Fibroblast of lung (primary cell): ENCODE results near the gene IGFL4. TPM values are rescaled to one million over a fixed set of nuclear protein-coding genes. Genes with fewer than 3 reads are reported as not detected.
A peak's percentile ranks its signal among the peaks of the same experiment; 100 is the strongest.

Experiments used
- DNase-seq, 2 donors: peaks; one replicate each; pipeline versions ENCODE4 v3.0.0 to v3.0.0-alpha.2; 2010; ENCODE audit warnings: low read depth in 2 of 2
- H2AFZ ChIP-seq: 2 replicates; pipeline ENCODE4 v1.5.1; 2012; ENCODE audit warnings: low read length, control low read depth, inconsistent platforms
- H3K27ac ChIP-seq: 2 replicates; pipeline ENCODE4 v1.5.1; 2011; ENCODE audit warnings: low read length, control low read depth; ENCODE audit not compliant: insufficient read depth
- H3K27me3 ChIP-seq: 2 replicates; pipeline ENCODE4 v1.5.1; 2011; ENCODE audit warnings: mild to moderate bottlenecking, low read length; ENCODE audit not compliant: control insufficient read depth, insufficient read depth
- H3K36me3 ChIP-seq: 2 replicates; pipeline ENCODE4 v1.5.1; 2011; ENCODE audit warnings: low read length; ENCODE audit not compliant: control insufficient read depth, insufficient read depth
- H3K4me1 ChIP-seq: 2 replicates; pipeline ENCODE4 v1.5.1; 2011; ENCODE audit warnings: low read length; ENCODE audit not compliant: control insufficient read depth, insufficient read depth; ENCODE audit errors: extremely low read depth
- H3K4me2 ChIP-seq: 2 replicates; pipeline ENCODE4 v1.5.1; 2011; ENCODE audit warnings: low read length, control low read depth; ENCODE audit not compliant: insufficient read depth; ENCODE audit errors: extremely low read depth
- H3K4me3 ChIP-seq, 4 experiments: fragments of 200-600 bp in 1 of 4; sonication (generic) in 1 of 4; replicated peaks in 1 of 4; 2 replicates each; pipeline ENCODE4 v1.5.1; 2011 to 2016; ENCODE audit warnings: low read length in 4 of 4, low read depth in 3 of 4, mild to moderate bottlenecking in 3 of 4, control low read depth in 2 of 4, inconsistent platforms in 1 of 4, mixed read lengths in 1 of 4; ENCODE audit not compliant: insufficient read depth in 1 of 4; ENCODE audit errors: control extremely low read depth in 1 of 4
- H3K79me2 ChIP-seq: 2 replicates; pipeline ENCODE4 v1.5.1; 2012; ENCODE audit warnings: mild to moderate bottlenecking, low read length, inconsistent platforms; ENCODE audit not compliant: control insufficient read depth, insufficient read depth
- H3K9ac ChIP-seq: 2 replicates; pipeline ENCODE4 v1.5.1; 2011; ENCODE audit warnings: mild to moderate bottlenecking, low read length, control low read depth; ENCODE audit not compliant: insufficient read depth
- H3K9me3 ChIP-seq: 2 replicates; pipeline ENCODE4 v1.5.1; 2012; ENCODE audit warnings: low read depth, low read length; ENCODE audit not compliant: control insufficient read depth, insufficient read depth
- H4K20me1 ChIP-seq: 2 replicates; pipeline ENCODE4 v1.5.1; 2011; ENCODE audit warnings: low read length; ENCODE audit not compliant: control insufficient read depth, insufficient read depth; ENCODE audit errors: extremely low read depth
- CTCF ChIP-seq, 2 donors: IDR thresholded peaks in 1 of 2; conservative IDR thresholded peaks in 1 of 2; 1 replicate in 1 of 2; 2 replicates in 1 of 2; pipeline ENCODE4 v1.5.1; 2011 to 2012; ENCODE audit warnings: low read length in 2 of 2, control low read depth in 1 of 2, inconsistent platforms in 1 of 2, low read depth in 1 of 2, mild to moderate bottlenecking in 1 of 2
- EZH2 ChIP-seq: IDR thresholded peaks from 2 replicates; pipeline ENCODE4 v1.5.1; 2012; ENCODE audit warnings: low read length, control low read depth, mild to moderate bottlenecking; ENCODE audit errors: missing control alignments
- polyA plus RNA-seq, 2 donors: library from polyadenylated mRNA; depleted of rRNA in 1 of 2; stranded (reverse) in 1 of 2; unstranded in 1 of 2; fragments of >200 nt; gene quantifications; 2 replicates each; pipeline ENCODE4 v1.2.1, GENCODE V29; 2011 to 2012; ENCODE audit warnings: missing spikeins in 1 of 2
- total RNA-seq: library from RNA; depleted of rRNA; stranded (reverse); fragments of >200 nt; gene quantifications from 2 replicates; pipeline ENCODE4 v1.2.1, GENCODE V29; 2014

Gene IGFL4
- total and polyA plus RNA-seq, 2 donors (not counting 1 experiment from before 2014, with no cell fraction given) = not detected

- H3K9me3 ChIP-seq = no peaks in the 10 kb centered on the region
- H3K4me1 ChIP-seq = peaks cover 5% of the 10 kb centered on the region
- H4K20me1 ChIP-seq = no peaks in the 10 kb centered on the region
- TF ChIP-seq CTCF (conservative IDR thresholded peaks at IDR 0.05 in 1 of 2, IDR thresholded peaks at IDR 0.05 in 1 of 2; ENCODE audit: low read depth in 1 of 2, low read length in 2 of 2) (peak; percentile 48 to 79), EZH2 (peak; percentile 7)
- peak overlapping the region; percentile 31 to 64 (median 61) for H3K4me3 ChIP-seq
- no peaks in the 10 kb centered on the region for H3K36me3 ChIP-seq
- H3K79me2 ChIP-seq = no peaks in the 10 kb centered on the region
- no peak overlapping the region for H3K27ac ChIP-seq
- H3K9ac ChIP-seq = peak overlapping the region; percentile 7
- H3K4me2 ChIP-seq = peak overlapping the region; percentile 100
- DNase-seq = peak; percentile 59 to 68
- H2AFZ ChIP-seq = peak overlapping the region; percentile 69
- H3K27me3 ChIP-seq = peaks cover 7% of the 10 kb centered on the region
Observed at GRCh38 chr19:46016426-46017094, 24.2 kb downstream of the IGFL4 start.

- peaks cover 5% of the 10 kb centered on the region for H3K4me1 ChIP-seq
- no peaks in the 10 kb centered on the region for H3K9me3 ChIP-seq
- no peak overlapping the region for H3K27ac ChIP-seq
- no peak overlapping the region for H2AFZ ChIP-seq
- H3K36me3 ChIP-seq = no peaks in the 10 kb centered on the region
- peak overlapping the region; percentile 31 to 64 (median 61) for H3K4me3 ChIP-seq
- H3K27me3 ChIP-seq = peaks cover 7% of the 10 kb centered on the region
- H3K79me2 ChIP-seq = no peaks in the 10 kb centered on the region
- H3K4me2 ChIP-seq = peak overlapping the region; percentile 100
- no peaks in the 10 kb centered on the region for H4K20me1 ChIP-seq
- TF ChIP-seq EZH2 = peak; percentile 92
- no peak for TF ChIP-seq CTCF (conservative IDR thresholded peaks at IDR 0.05 in 1 of 2, IDR thresholded peaks at IDR 0.05 in 1 of 2; ENCODE audit: low read depth in 1 of 2, low read length in 2 of 2)
- DNase-seq = no peak
- H3K9ac ChIP-seq = no peak overlapping the region
Observed at GRCh38 chr19:46015687-46016425, 24.9 kb downstream of the IGFL4 start.

DNA sequence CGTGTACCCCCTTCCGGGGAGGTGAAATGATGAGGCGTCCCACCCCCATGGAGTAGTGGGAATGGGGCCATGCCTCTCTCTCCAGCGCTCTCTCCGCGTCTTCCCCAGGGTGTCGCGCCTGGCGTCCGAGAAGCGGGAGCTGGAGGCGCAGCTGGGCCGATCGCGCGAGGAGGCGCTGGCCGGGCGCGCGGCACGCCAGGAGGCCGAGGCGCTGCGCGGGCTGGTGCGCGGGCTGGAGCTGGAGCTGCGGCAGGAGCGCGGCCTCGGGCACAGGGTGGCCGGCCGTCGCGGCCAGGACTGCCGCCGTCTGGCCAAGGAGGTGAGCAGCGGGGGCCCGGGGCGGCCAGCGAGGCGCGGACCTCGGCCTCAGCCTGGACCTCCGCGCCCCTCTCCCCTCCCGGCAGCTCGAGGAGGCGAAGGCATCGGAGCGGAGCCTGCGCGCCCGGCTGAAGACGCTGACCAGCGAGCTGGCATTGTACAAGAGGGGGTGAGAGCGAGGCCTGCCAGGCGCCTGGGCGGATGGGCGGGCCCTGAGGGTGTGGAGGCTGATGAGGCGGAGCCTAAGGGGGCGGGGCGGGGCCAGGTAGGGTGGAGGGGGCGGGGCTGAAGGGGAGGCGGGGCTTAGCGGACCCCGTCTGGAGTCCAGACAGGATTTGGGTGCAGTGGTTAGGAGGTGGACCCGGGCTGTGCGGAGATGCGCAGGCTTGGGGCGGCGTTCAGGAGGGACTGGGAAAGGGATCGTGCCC lies 25.7 kb downstream of the IGFL4 start:
- DNase-seq = peak; percentile 17 to 40
- no peaks in the 10 kb centered on the region for H3K79me2 ChIP-seq

More for the DNA sequence above, 25.7 kb downstream of the IGFL4 start:
- H3K4me3 ChIP-seq = peak overlapping the region in 1 of 4 experiments; percentile 14
- no peak overlapping the region for H3K9ac ChIP-seq
- H3K9me3 ChIP-seq = no peaks in the 10 kb centered on the region
- H3K4me2 ChIP-seq = peak overlapping the region; percentile 75
- no peaks in the 10 kb centered on the region for H3K36me3 ChIP-seq
- H3K27me3 ChIP-seq = peaks cover 7% of the 10 kb centered on the region
- no peaks in the 10 kb centered on the region for H4K20me1 ChIP-seq
- H2AFZ ChIP-seq = no peak overlapping the region
- peaks cover 5% of the 10 kb centered on the region for H3K4me1 ChIP-seq
- TF ChIP-seq EZH2 (no peak), CTCF (conservative IDR thresholded peaks at IDR 0.05 in 1 of 2, IDR thresholded peaks at IDR 0.05 in 1 of 2; ENCODE audit: low read depth in 1 of 2, low read length in 2 of 2) (no peak)
- H3K27ac ChIP-seq = no peak overlapping the region
